GM12878 (cell line): ENCODE data around the gene HEATR9. TPM values are rescaled to one million over a fixed set of nuclear protein-coding genes. Genes with fewer than 3 reads are reported as not detected.

ENCODE experiments used
- CBX5 ChIP-seq: sonication (generic); IDR thresholded peaks from 2 replicates; pipeline ENCODE4 v1.6.1; 2016; ENCODE audit warnings: low read depth, moderate library complexity, mild to moderate bottlenecking, inconsistent platforms
- DPF2 ChIP-seq: fragments of 450-650 bp; IDR thresholded peaks from 2 replicates; pipeline ENCODE4 v1.6.1; 2017; ENCODE audit warnings: mild to moderate bottlenecking
- ESRRA ChIP-seq: IDR thresholded peaks from 2 replicates; pipeline ENCODE4 v1.6.1; 2012; ENCODE audit warnings: mild to moderate bottlenecking, low read length, improper control_type of control experiment
- ETV6 ChIP-seq, 2 experiments: fragments of 450-650 bp in 1 of 2; IDR thresholded peaks in 1 of 2; conservative IDR thresholded peaks in 1 of 2; 2 replicates each; pipeline ENCODE4 v1.6.1; 2014; ENCODE audit warnings: antibody characterized with exemption in 1 of 2, borderline replicate concordance in 1 of 2, low read depth in 1 of 2, mild to moderate bottlenecking in 1 of 2, moderate library complexity in 1 of 2
- FOS ChIP-seq: IDR thresholded peaks from 3 replicates; pipeline ENCODE4 v1.6.1; 2011; ENCODE audit warnings: borderline replicate concordance; ENCODE audit not compliant: insufficient read length; ENCODE audit errors: extremely low read depth
- FOXK2 ChIP-seq: fragments of 450-650 bp; IDR thresholded peaks from 2 replicates; pipeline ENCODE4 v1.6.1; 2017; ENCODE audit warnings: mild to moderate bottlenecking, moderate library complexity
- HDGF ChIP-seq: fragments of 450-650 bp; IDR thresholded peaks from 2 replicates; pipeline ENCODE4 v1.6.1; 2016; ENCODE audit warnings: antibody characterized with exemption
- IKZF2 ChIP-seq, 2 experiments: fragments of 450-650 bp; IDR thresholded peaks; 2 replicates each; pipeline ENCODE4 v1.6.1; 2017; ENCODE audit warnings: mild to moderate bottlenecking in 2 of 2, moderate library complexity in 2 of 2
- MXI1 ChIP-seq: fragments of 150-350 bp; IDR thresholded peaks from 2 replicates; pipeline ENCODE4 v1.6.1; 2011; ENCODE audit warnings: low read depth, mild to moderate bottlenecking, inconsistent platforms, low read length, improper control_type of control experiment
- MYB ChIP-seq: fragments of 150-350 bp; IDR thresholded peaks from 2 replicates; pipeline ENCODE4 v1.6.1; 2014; ENCODE audit warnings: mild to moderate bottlenecking, low read depth, low read length, borderline replicate concordance
- NFIC ChIP-seq: IDR thresholded peaks from 2 replicates; pipeline ENCODE4 v1.6.1; 2012; ENCODE audit warnings: low read depth, mild to moderate bottlenecking, inconsistent platforms, low read length, moderate library complexity
- RB1 ChIP-seq: fragments of 450-650 bp; formaldehyde crosslinking; IDR thresholded peaks from 2 replicates; pipeline ENCODE4 v1.6.1; 2017; ENCODE audit warnings: mild to moderate bottlenecking, borderline replicate concordance
- STAT3 ChIP-seq: IDR thresholded peaks from 2 replicates; pipeline ENCODE4 v1.6.1; 2011; ENCODE audit warnings: low read depth, low read length, improper control_type of control experiment
- USF2 ChIP-seq: IDR thresholded peaks from 2 replicates; pipeline ENCODE4 v1.6.1; 2011; ENCODE audit warnings: low read depth, low read length, improper control_type of control experiment, borderline replicate concordance
- ZBTB11 ChIP-seq: fragments of 450-650 bp; formaldehyde crosslinking; IDR thresholded peaks from 2 replicates; pipeline ENCODE4 v1.5.0; 2022; ENCODE audit warnings: mild to moderate bottlenecking, missing genetic modification characterization
- ZSCAN29 ChIP-seq: fragments of 450-650 bp; IDR thresholded peaks from 2 replicates; pipeline ENCODE4 v1.6.1; 2017; ENCODE audit warnings: mild to moderate bottlenecking, moderate library complexity
- polyA plus RNA-seq, 11 experiments: library from polyadenylated mRNA; depleted of rRNA in 4 of 11; unstranded in 6 of 11; stranded (reverse) in 5 of 11; fragments of >200 nt; fragmentation: Nextera tagmentation in 4 of 11; fragmentation: Illumina TruSeq in 1 of 11; extraction: Ambion mirVana in 4 of 11; extraction: Trizol in 1 of 11; gene quantifications; 1 replicate in 1 of 11; 2 replicates in 10 of 11; pipeline versions ENCODE4 v1.2.1 to v1.2.3, GENCODE V29; 2011 to 2016; ENCODE audit warnings: inconsistent platforms in 2 of 11, missing spikeins in 2 of 11, low read depth in 1 of 11
- total RNA-seq, 4 experiments: library from RNA; depleted of rRNA in 3 of 4; stranded (reverse); fragments of >200 nt in 3 of 4; fragmentation: Illumina TruSeq in 1 of 4; extraction: Trizol in 1 of 4; gene quantifications; 2 replicates each; pipeline versions ENCODE4 v1.2.1 to v1.2.3, GENCODE V29; 2013 to 2021
- TF ChIP-seq, protein P1 (sequence below): IDR thresholded peaks from 2 replicates; pipeline ENCODE4 v1.6.1; 2011; ENCODE audit warnings: borderline replicate concordance, low read depth, mild to moderate bottlenecking, moderate library complexity, mixed read lengths, low read length; ENCODE audit not compliant: insufficient read depth; ENCODE audit errors: extremely low read length
- TF ChIP-seq, protein P2 (sequence below): IDR thresholded peaks from 2 replicates; pipeline ENCODE4 v1.6.1; 2012; ENCODE audit warnings: low read depth, low read length, improper control_type of control experiment
- TF ChIP-seq, protein P3 (sequence below): fragments of 450-650 bp; IDR thresholded peaks from 2 replicates; pipeline ENCODE4 v1.6.1; 2017; ENCODE audit warnings: mild to moderate bottlenecking, low read depth, inconsistent platforms; ENCODE audit not compliant: poor library complexity, severe bottlenecking

HEATR9 gene
- total and polyA plus RNA-seq, 10 of the 15 experiments (the other 5 are each of a cell fraction or from before 2014, with no cell fraction given) = 0.04 to 0.43 (median 0.13) TPM; not detected in 2

DNA sequence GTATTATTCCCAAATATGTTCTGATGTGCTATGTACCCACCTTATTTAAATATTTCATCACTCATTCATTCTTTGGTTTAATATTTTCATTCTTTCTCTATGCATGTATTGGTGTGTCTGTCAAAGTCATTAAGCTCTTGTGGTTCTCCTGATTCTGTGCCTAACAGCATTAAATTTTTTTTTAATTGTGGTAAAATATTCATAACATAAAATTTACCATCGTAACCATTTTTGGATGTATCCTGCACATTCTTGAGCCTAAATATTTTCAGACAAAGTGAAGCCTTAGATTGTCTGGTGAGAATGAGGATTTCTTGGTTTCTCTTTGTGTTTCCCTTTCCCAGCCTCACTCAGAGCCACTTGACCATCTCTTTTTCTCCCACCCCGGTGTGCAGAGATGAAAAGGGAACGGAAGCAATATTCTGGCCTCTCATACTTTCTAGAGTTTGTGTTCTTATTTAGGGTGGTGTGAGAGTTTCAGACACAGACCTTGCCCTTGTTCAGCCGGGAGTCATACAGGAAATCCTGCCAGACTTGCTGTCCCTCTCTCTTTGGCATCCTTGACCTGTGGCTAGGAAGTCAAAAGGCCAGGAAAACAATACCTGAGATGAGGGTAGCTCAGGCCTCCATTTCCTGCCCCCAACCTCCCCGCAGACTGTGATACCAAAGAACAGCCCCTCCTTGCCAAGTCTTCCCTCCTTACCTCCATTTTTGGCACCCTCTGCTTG lies 6.5 kb upstream of the HEATR9 start (continued):
- TF ChIP-seq FOXK2 (no peak), ESRRA (no peak), NFIC (peak; percentile 64; the same call in 1 of the 2 replicates), MYB (no peak), DPF2 (0 out of 2 replicates have a peak, but pooled peaks have one; percentile 27), USF2 (no peak), ZBTB11 (CRISPR knock-in tag) (no peak), IKZF2 (IDR thresholded peaks at IDR 0.05) (peak in 1 of 2 experiments; percentile 28; a peak in 1 of 4 replicates), RB1 (no peak), STAT3 (no peak), HDGF (peak; percentile 63; the same call in 1 of the 2 replicates), FOS (no peak), ETV6 (conservative IDR thresholded peaks at IDR 0.05 in 1 of 2, IDR thresholded peaks at IDR 0.05 in 1 of 2; ENCODE audit: borderline replicate concordance in 1 of 2, low read depth in 1 of 2) (peak in 1 of 2 experiments; percentile 58; a peak in 1 of 4 replicates), MXI1 (no peak), CBX5 (no peak), ZSCAN29 (no peak)
- TF ChIP-seq, protein P1, sequence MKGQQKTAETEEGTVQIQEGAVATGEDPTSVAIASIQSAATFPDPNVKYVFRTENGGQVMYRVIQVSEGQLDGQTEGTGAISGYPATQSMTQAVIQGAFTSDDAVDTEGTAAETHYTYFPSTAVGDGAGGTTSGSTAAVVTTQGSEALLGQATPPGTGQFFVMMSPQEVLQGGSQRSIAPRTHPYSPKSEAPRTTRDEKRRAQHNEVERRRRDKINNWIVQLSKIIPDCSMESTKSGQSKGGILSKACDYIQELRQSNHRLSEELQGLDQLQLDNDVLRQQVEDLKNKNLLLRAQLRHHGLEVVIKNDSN = no peak
- TF ChIP-seq, protein P2, sequence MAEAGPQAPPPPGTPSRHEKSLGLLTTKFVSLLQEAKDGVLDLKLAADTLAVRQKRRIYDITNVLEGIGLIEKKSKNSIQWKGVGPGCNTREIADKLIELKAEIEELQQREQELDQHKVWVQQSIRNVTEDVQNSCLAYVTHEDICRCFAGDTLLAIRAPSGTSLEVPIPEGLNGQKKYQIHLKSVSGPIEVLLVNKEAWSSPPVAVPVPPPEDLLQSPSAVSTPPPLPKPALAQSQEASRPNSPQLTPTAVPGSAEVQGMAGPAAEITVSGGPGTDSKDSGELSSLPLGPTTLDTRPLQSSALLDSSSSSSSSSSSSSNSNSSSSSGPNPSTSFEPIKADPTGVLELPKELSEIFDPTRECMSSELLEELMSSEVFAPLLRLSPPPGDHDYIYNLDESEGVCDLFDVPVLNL = no peak
- TF ChIP-seq, protein P3, sequence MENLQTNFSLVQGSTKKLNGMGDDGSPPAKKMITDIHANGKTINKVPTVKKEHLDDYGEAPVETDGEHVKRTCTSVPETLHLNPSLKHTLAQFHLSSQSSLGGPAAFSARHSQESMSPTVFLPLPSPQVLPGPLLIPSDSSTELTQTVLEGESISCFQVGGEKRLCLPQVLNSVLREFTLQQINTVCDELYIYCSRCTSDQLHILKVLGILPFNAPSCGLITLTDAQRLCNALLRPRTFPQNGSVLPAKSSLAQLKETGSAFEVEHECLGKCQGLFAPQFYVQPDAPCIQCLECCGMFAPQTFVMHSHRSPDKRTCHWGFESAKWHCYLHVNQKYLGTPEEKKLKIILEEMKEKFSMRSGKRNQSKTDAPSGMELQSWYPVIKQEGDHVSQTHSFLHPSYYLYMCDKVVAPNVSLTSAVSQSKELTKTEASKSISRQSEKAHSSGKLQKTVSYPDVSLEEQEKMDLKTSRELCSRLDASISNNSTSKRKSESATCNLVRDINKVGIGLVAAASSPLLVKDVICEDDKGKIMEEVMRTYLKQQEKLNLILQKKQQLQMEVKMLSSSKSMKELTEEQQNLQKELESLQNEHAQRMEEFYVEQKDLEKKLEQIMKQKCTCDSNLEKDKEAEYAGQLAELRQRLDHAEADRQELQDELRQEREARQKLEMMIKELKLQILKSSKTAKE = no peak
